ENCODE results near the gene ARL9. TPM values are rescaled to one million over a fixed set of nuclear protein-coding genes. Genes with fewer than 3 reads are reported as not detected.
A peak's percentile ranks its signal among the peaks of the same experiment; 100 is the strongest.

The ARL9 gene
- total and polyA plus RNA-seq, 9 donors, result 0.47 to 1.3 (median 0.88) TPM; not detected in 2

DNA sequence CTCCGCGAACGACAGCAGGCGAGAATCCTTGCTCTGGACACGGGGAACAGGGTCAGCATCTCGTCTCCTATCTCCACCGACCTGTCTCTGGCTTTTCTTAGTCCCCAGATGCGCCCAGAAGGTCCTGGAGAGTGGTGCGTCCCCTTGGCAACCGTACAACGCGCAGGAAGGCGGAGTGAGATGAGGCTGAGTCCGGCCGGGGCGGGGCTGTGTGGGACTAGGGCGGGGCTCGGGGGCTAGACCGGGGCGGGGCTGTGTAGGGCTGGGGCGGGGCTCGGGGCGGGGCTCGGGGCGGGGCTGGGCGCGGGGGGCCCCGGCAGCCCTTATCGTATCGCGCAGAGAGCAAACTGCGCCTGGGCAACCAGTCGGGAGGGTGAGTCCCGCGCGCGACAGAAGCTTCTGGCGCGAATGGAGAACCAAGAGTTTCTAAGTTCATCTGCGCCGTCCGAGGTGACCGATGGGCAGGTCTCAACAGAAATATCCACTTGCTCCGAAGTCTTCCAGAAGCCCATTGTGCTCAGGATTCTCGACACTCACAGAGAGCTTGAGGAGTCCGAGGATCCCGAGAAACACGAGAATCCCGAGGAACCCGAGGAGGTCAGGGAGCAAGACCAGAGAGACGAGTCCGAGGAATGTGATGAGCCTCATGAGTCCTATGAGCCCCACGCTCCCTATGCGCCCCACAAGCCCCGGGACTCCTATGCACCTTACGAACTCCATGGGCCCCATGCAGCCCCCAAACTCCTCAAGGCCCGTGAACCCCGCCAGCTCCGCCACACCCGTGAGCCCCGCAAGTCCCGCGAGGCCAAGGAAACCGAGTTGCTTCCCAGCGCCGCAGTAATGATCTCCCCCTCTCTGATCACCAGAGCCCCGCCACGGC is 24.9 kb downstream of the ARL9 start:
- 2 to 5% (median 4%) methylated on average over 39 to 68 of the region's 68 CpGs for WGBS, 3 donors
- Histone ChIP-seq H3K4me3 (peak overlapping the region; percentile 61), H3K4me1 (ENCODE audit: insufficient read depth) (peaks cover 8% of the 10 kb centered on the region), H3K9me3 (no peaks in the 10 kb centered on the region), H3K36me3 (no peaks in the 10 kb centered on the region), H3K27ac (no peak overlapping the region), H3K27me3 (no peaks in the 10 kb centered on the region)
- intact Hi-C loops (cut with DNase I), result no loop called here
- peak; percentile 81 to 89 (median 83) for DNase-seq
- TF ChIP-seq EP300 (IDR thresholded peaks at IDR 0.05), result no peak

DNA sequence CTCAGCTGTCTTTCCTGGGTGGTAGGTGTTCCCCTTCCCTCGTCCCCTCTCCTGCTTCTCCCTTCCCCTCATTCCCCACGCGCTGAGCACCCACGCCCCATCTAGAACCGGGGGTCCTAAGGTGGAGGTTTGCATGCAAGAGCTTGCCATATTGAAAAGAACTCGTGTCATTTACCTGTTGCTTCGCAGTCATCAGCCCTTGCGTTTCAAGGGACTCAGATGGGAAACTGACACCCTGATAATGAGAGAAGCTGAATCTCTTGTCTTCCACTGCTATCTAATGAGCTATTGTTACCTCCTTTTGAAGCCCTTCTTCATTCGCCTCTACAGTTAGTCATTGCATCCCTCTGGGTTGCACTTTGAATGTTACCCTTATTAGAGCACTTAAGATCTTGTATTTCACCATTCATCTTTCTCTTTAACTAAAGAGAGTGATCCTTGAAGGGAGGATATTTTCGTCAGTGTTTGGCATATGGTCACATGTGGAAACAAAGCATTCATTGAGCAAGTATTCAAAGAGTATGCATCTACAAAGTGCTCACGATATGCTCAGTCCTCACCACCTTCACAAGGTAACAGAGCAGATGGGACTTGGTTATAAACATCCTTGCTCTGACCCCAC is 25.7 kb downstream of the ARL9 start:
- Histone ChIP-seq H3K4me1 (ENCODE audit: insufficient read depth) (peaks cover 8% of the 10 kb centered on the region), H3K36me3 (no peaks in the 10 kb centered on the region), H3K27ac (no peak overlapping the region), H3K4me3 (peak overlapping the region; percentile 61), H3K27me3 (no peaks in the 10 kb centered on the region), H3K9me3 (no peaks in the 10 kb centered on the region)
- TF ChIP-seq, protein P1, sequence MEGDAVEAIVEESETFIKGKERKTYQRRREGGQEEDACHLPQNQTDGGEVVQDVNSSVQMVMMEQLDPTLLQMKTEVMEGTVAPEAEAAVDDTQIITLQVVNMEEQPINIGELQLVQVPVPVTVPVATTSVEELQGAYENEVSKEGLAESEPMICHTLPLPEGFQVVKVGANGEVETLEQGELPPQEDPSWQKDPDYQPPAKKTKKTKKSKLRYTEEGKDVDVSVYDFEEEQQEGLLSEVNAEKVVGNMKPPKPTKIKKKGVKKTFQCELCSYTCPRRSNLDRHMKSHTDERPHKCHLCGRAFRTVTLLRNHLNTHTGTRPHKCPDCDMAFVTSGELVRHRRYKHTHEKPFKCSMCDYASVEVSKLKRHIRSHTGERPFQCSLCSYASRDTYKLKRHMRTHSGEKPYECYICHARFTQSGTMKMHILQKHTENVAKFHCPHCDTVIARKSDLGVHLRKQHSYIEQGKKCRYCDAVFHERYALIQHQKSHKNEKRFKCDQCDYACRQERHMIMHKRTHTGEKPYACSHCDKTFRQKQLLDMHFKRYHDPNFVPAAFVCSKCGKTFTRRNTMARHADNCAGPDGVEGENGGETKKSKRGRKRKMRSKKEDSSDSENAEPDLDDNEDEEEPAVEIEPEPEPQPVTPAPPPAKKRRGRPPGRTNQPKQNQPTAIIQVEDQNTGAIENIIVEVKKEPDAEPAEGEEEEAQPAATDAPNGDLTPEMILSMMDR (IDR thresholded peaks at IDR 0.05), result no peak
- TF ChIP-seq POLR2A (IDR thresholded peaks at IDR 0.05) (no peak), EP300 (IDR thresholded peaks at IDR 0.05) (no peak)
- DNase-seq, result no peak
- WGBS, 3 donors, result 35 to 50% (median 42%) methylated on average over 11 of the region's 11 CpGs
- intact Hi-C loops (cut with DNase I), result no loop called here

DNA sequence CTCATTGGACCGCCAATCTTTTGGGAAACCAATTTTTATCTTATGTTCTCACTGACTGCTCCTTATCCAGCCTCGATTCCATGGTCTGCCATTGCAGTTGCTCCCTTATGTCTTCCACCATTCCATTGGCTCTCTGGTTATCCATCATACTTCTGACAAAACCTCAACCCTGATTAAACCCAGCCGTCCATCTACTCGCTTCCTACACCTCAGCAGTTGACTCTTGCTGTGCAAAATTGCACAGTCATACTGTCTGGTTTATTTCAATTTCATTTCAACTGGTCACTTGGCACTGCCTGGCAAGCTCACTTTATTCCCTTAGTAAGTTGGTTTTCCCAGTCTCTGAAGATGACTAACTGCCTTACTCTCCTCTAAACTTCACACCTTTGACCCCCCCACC is 26.2 kb downstream of the ARL9 start:
- intact Hi-C loops (cut with DNase I), result no loop called here
- peaks cover 8% of the 10 kb centered on the region for H3K4me1 ChIP-seq (ENCODE audit: insufficient read depth)
- 91 to 94% (median 93%) methylated on average over 4 of the region's 4 CpGs for WGBS, 3 donors
- no peak overlapping the region for H3K4me3 ChIP-seq
- H3K27ac ChIP-seq, result no peak overlapping the region
- H3K36me3 ChIP-seq, result no peaks in the 10 kb centered on the region
- DNase-seq, result no peak
- H3K27me3 ChIP-seq, result no peaks in the 10 kb centered on the region
- no peak for TF ChIP-seq EP300 (IDR thresholded peaks at IDR 0.05)
- no peaks in the 10 kb centered on the region for H3K9me3 ChIP-seq

DNA sequence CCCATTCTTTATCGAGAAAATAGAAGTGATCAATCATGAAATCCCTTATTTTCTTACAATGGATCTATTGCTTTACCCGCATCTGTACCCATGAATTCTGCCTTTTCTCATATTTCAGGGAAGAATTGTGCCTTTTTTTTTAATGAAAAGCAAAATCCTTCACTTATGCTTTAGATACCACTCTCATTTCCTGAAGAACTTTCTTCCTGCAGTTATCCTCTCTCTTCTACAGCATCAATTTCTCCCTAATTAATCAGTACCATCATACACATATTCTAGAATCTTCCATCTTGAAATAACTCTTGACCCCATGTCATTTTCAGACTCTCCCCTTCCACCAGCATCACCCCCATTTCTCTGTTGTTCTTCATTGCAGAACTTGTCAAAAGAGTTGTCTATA is 26.6 kb downstream of the ARL9 start:
- Histone ChIP-seq H3K9me3 (no peaks in the 10 kb centered on the region), H3K4me3 (no peak overlapping the region), H3K27ac (no peak overlapping the region), H3K4me1 (ENCODE audit: insufficient read depth) (peaks cover 8% of the 10 kb centered on the region), H3K36me3 (no peaks in the 10 kb centered on the region), H3K27me3 (no peaks in the 10 kb centered on the region)
- no peak for DNase-seq
- TF ChIP-seq POLR2A (IDR thresholded peaks at IDR 0.05) (no peak), EP300 (IDR thresholded peaks at IDR 0.05) (no peak)
- TF ChIP-seq, protein P1 (IDR thresholded peaks at IDR 0.05), result no peak
- 91 to 95% (median 92%) methylated on average over 2 of the region's 2 CpGs for WGBS, 3 donors
- intact Hi-C loops (cut with DNase I), result no loop called here

DNA sequence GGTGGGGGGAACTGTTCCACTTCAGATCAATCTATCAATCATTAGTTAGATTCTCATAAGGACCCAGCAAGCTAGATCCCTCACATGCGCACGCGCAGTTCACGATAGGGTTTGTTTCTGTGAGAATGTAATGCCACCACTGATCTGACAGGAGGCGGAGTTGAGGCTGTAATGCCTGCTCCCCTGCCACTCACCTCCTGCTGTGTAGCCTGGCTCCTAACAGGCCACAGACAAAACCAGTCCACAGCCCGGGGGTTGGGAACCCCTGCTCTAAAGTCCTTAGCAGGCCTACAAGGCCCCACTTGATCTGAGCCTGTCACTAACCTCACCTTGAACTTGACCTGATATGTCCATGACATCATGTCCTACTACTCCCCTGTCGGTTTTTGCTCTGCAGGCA is 30.3 kb downstream of the ARL9 start:
- Histone ChIP-seq H3K9me3 (no peaks in the 10 kb centered on the region), H3K36me3 (no peaks in the 10 kb centered on the region), H3K27ac (no peak overlapping the region), H3K27me3 (no peaks in the 10 kb centered on the region), H3K4me1 (ENCODE audit: insufficient read depth) (peaks cover 4% of the 10 kb centered on the region), H3K4me3 (no peak overlapping the region)
- intact Hi-C loops (cut with DNase I), result no loop called here
- no peak for DNase-seq
- TF ChIP-seq, protein P1 (IDR thresholded peaks at IDR 0.05), result no peak
- TF ChIP-seq EP300 (IDR thresholded peaks at IDR 0.05) (no peak), POLR2A (IDR thresholded peaks at IDR 0.05) (no peak)
- 63 to 88% (median 83%) methylated on average over 7 of the region's 7 CpGs for WGBS, 3 donors
